ENCODE measurements around the gene FASN. TPM values are rescaled to one million over a fixed set of nuclear protein-coding genes. Genes with fewer than 3 reads are reported as not detected.

Gene FASN
- total and polyA plus RNA-seq, 2 of the 13 experiments (the other 11 are each of a cell fraction or from before 2014, with no cell fraction given), result 51.7 to 101 TPM

- TF ChIP-seq TFE3 (CRISPR knock-in tag; IDR thresholded peaks at IDR 0.05) (no peak), ZNF362 (CRISPR knock-in tag; IDR thresholded peaks at IDR 0.05; ENCODE audit: borderline replicate concordance) (no peak), MTA1 (CRISPR knock-in tag; IDR thresholded peaks at IDR 0.05; ENCODE audit: borderline replicate concordance) (peak; percentile 46; the same call in 1 of the 2 replicates), MAFF (IDR thresholded peaks at IDR 0.05; ENCODE audit: low read depth, low read length) (no peak), SRSF4 (IDR thresholded peaks at IDR 0.05; ENCODE audit: low read depth, low read length, poor library complexity, severe bottlenecking) (peak; percentile 21), PHF21A (CRISPR knock-in tag; IDR thresholded peaks at IDR 0.05) (no peak), ATM (IDR thresholded peaks at IDR 0.05; ENCODE audit: borderline replicate concordance) (no peak), SIN3B (IDR thresholded peaks at IDR 0.05; ENCODE audit: low read length) (no peak), EZH2 (conservative IDR thresholded peaks at IDR 0.05; ENCODE audit: low read depth, low read length) (no peak), NFYB (CRISPR knock-in tag; IDR thresholded peaks at IDR 0.05) (no peak), FOSL1 (CRISPR knock-in tag; IDR thresholded peaks at IDR 0.05; ENCODE audit: borderline replicate concordance) (peak; percentile 53; the same call in 1 of the 2 replicates), DNMT1 (CRISPR knock-in tag; IDR thresholded peaks at IDR 0.05) (no peak), MXD1 (CRISPR knock-in tag; IDR thresholded peaks at IDR 0.05) (no peak), TERF1 (CRISPR knock-in tag; IDR thresholded peaks at IDR 0.05) (peak; percentile 49; the same call in 1 of the 2 replicates), SRF (IDR thresholded peaks at IDR 0.05; ENCODE audit: low read depth, low read length) (no peak), NCOA1 (CRISPR knock-in tag; IDR thresholded peaks at IDR 0.05) (no peak), SMYD3 (CRISPR knock-in tag; IDR thresholded peaks at IDR 0.05) (no peak), E2F2 (CRISPR knock-in tag; IDR thresholded peaks at IDR 0.05; ENCODE audit: borderline replicate concordance) (no peak), ZC3H13 (CRISPR knock-in tag; IDR thresholded peaks at IDR 0.05) (peak; percentile 49), HDAC6 (IDR thresholded peaks at IDR 0.05; ENCODE audit: low read depth, low read length) (no peak), ZNF879 (CRISPR knock-in tag; IDR thresholded peaks at IDR 0.05) (peak; percentile 28; the same call in 1 of the 2 replicates), ZNF569 (CRISPR knock-in tag; IDR thresholded peaks at IDR 0.05; ENCODE audit: borderline replicate concordance) (no peak), ZNF766 (CRISPR knock-in tag; IDR thresholded peaks at IDR 0.05; ENCODE audit: borderline replicate concordance) (no peak; the same call in 1 of the 2 replicates), NCOA2 (CRISPR knock-in tag; IDR thresholded peaks at IDR 0.05) (no peak)
Measured at GRCh38 chr17:82097184-82097918, 685 bp downstream of the FASN start (continued).

Measured in HepG2 (cell line).